HG03342 (cell line): Measurements from ENCODE around the gene TRNAU1AP.
"Not testable (repeated sequence)": the region's sequence is repeated elsewhere in the genome, so short reads cannot be mapped to it uniquely, and the experiment has no call there.

ENCODE experiments used
- ATAC-seq: cut with Tn5 transposase; IDR thresholded peaks from one replicate; pipeline ENCODE4 v1.9.1; 2021; ENCODE audit warnings: mild to moderate bottlenecking, moderate library complexity; ENCODE audit not compliant: unreplicated experiment

Gene TRNAU1AP

GRCh38 chr1:28552758-28553663, at the start of gene TRNAU1AP:
TRNAU1AP (plus strand) TSS chr1:28553085; CDS start chr1:28553111, 26 bp downstream.
- peak; percentile 82 for ATAC-seq

DNA sequence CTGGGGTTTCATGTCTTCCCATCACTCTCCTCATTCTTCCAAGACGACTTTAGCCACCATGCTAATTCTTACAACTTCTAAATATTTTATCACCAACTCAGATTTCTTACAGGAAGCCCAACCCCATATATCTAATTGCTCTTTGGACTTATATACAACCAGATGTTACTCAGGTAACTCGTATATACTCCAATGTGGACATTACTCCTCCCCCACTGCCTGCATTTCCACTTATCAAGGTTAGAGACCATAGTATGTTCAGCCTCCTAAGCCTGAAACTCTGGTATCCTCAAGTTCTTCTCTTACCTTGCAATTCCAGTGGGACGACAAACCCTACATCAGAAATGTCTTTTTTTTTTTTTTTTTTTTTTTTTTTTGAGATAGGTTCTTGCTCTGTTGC, 49.8 kb upstream of the TRNAU1AP start:
- no peak for ATAC-seq

GRCh38 chr1:28505406-28506187, 47.3 kb upstream of the TRNAU1AP start, which contains the start of gene RCC1:
RCC1 (plus strand) TSS chr1:28506043; CDS start chr1:28529867, 23,824 bp downstream.
- ATAC-seq, result peak; percentile 64

GRCh38 chr1:28506907-28507246, 46.0 kb upstream of the TRNAU1AP start:
- no peak for ATAC-seq

- ATAC-seq, result no peak
Measured at GRCh38 chr1:28507247-28507645, 45.6 kb upstream of the TRNAU1AP start.

DNA sequence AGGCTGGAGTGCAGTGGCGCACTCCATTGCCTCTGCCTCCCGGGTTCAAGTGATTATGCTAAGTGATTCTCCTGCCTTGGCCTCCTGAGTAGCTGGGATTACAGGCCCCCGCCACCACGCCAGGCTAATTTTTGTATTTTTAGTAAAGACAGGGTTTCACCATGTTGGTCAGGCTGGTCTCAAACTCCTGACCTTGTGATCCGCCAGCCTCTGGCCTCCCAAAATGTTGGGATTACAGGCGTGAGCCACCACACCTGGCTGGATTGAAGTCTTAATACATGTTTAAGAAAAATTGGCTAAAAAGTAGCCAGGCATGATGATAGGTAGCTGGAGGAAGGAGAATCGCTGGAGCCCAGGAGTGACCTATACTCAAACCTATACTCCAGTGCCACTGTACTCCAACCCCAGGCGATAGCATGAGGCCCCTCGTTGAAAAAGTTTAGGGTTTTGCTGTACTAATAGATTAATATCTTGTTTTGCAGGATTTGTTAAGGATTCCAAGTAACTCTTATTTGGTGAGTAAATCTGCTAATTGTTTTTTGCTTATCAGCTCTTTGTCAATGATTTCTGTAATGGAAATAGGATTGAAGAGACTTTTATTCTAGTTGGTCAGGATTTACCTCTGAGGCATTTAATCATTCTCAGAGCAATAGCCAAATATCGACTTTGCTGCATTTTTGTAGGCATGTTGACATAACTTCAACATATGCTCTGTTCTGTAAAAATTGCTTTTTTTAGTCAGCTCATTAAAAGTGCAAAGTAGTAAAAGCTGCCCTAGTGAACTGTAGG, 45.0 kb upstream of the TRNAU1AP start:
- ATAC-seq, result no peak

DNA sequence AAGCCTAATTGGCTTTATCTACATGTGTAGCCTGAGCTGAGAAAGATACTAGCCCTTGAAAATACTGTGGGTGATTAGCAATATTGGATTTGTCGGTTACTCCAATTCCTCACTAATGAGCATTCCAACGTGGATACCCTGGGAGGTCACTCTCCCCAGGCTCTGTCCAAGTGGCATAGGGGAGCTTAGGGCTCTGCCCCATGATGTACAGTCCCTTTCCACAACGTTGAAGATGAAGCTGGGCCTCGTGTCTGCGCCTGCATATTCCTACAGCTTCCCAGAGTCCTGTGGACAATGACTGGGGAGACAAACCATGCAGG, 44.5 kb upstream of the TRNAU1AP start:
- no peak for ATAC-seq

DNA sequence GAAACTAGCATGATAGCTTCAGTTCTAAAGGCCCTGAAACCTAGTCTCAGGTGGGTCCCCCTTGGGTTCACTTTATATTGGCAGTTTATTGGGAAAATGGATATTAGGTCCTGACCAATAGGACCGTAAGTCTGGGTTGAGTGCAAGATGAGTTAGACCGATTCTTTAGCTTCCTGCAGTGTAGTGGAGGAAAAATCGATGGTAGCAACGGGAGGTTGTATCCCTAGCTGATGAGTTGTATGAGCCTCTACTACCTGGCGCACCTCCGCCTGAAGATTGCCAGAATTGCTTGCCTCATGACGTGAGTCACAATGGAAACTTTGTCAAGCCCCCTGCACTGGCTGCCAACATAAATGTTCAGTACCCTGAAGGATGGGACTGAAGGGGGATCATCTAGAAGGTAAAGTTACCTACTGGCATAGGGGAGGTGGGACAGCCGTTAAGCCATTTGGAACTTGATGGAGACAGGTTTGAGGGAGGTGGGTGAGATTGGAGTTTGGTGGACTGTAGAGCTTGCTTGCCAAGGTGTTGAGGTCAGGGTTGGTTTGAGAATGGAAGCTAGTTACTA, 43.1 kb upstream of the TRNAU1AP start:
- ATAC-seq, result no peak

- ATAC-seq, result no peak
Measured at GRCh38 chr1:28510273-28510969, 42.5 kb upstream of the TRNAU1AP start.

GRCh38 chr1:28510970-28511440, 41.9 kb upstream of the TRNAU1AP start:
- ATAC-seq, result no peak

GRCh38 chr1:28512058-28512611, 40.8 kb upstream of the TRNAU1AP start:
- ATAC-seq, result no peak

DNA sequence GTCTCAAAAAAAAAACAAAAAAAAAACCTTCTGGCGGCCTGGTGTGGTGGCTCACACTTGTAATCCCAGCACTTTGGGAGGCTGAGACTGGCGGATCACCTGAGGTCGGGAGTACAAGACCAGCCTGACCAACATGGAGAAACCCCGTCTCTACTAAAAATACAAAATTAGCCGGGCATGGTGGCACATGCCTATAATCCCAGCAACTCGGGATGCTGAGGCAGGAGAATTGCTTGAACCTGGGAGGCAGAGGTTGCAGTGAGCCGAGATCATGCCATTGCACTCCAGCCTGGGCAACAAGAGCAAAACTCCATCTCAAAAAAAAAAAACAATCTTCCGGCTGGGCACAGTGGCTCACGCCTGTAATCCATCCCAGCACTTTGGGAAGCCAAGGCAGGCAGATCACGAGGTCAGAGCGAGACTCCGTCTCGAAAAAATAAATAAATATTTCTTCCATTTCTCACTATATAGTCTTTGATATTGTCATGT, 38.4 kb upstream of the TRNAU1AP start:
- not testable (repeated sequence) for ATAC-seq

DNA sequence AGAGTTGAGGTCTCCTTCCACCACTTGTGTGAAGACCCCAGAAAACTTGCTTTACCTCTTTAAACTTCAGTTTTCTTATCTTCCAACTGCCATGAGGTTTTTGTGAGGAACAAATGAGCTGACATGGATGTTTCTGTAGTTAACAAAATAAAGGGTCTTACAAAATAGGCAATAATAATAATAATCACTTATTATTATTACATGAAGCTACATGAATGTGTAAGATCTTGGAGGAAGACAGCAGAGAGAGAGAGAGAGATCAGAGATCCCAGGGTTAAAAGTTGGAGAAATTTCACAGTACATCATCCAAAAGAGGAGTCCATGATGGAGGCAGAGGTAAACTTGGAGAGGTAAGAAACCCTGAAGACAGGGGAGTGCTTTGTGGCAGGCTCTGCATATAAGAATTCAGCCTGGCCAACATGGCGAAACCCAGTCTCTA, 36.3 kb upstream of the TRNAU1AP start:
- ATAC-seq, result no peak

DNA sequence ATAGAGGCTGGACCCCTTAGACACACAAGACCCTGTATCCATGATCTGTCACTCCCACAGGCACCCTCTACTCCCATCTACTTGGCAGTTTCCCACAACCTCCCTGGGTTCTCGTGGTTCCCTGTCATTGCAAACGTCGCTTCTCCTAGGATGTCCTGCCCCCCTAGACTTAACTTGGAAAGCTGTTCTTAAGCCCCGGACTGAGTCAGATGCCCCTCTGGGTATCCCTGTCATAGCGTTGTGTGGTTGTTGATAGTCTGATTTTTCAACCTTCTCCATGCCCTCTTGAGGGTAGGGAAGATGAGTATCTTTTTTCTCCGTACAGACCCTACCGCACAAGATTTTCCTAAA, 35.3 kb upstream of the TRNAU1AP start:
- peak; percentile 2 for ATAC-seq

DNA sequence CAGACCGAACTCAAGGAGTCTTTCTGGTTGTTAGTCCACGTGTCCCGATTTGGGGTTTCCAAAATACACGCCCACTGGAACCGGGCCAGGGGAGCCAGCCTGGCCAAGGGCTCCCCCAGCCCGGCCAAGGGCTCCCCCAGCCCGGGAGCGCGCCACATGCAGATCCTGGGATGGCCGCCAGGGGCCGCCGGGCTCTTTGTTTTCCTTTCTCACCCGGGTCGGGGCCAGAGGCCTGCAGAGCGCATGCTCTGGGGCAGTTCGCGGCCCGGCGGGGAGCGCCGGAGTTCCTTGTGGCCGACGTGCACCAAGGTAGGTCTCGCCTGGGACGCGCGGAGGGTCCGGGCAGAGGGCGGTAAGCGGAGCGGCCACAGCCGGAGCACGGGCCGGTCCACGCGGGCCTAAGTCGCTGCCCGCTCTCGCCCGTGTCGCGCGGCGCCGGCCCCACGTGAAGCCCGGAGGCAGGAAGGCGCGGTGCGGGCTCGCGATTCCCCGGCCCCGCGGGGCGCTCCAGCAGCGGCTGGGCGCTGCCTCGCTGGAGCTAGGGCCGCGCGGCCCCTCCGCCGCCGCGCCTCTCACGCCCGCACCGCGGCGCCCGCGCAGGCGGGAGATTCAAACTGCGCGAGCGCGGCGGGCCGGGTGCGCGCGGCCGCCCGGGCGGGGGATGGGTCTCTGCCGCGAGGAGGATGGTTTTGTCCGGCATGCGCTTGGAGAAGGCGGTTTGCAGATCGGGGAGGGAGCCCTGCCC, 34.7 kb upstream of the TRNAU1AP start:
- peak; percentile 76 for ATAC-seq

- ATAC-seq, result no peak
Measured at GRCh38 chr1:28518745-28519341, 34.0 kb upstream of the TRNAU1AP start.

- no peak for ATAC-seq
Measured at GRCh38 chr1:28519946-28520725, 32.7 kb upstream of the TRNAU1AP start.

- ATAC-seq, result not testable (repeated sequence)
Measured at GRCh38 chr1:28520796-28521195, 32.1 kb upstream of the TRNAU1AP start.
